Endothelial cell of umbilical vein (primary cell): ENCODE measurements around the gene SLC25A24. TPM values are rescaled to one million over a fixed set of nuclear protein-coding genes. Genes with fewer than 3 reads are reported as not detected.
"Not testable (repeated sequence)": the region's sequence is repeated elsewhere in the genome, so short reads cannot be mapped to it uniquely, and the experiment has no call there.

Experiments
- BruUV-seq: library from RNA; stranded (reverse); fragments of 400-500 nt; replicated peaks from 2 replicates; lab custom pipeline; 2021; lab: Mats Ljungman, UMichigan
- CTCF ChIA-PET: fragments of 300-600, 350-600 bp; sonication (Branson Sonifier 250); formaldehyde crosslinking; loops from one replicate; lab custom pipeline; 2021; ENCODE audit warnings: antibody characterized with exemption, inconsistent platforms; lab: Charles Lee
- POLR2A ChIA-PET: fragments of 300-600, 350-600 bp; sonication (Branson Sonifier 250); formaldehyde crosslinking; loops from one replicate; lab custom pipeline; 2021; ENCODE audit warnings: antibody characterized with exemption, inconsistent platforms; lab: Charles Lee
- DNase-seq: peaks from one replicate; pipeline ENCODE4 v3.0.0-alpha.2; 2011; ENCODE audit warnings: low read depth, low spot score
- FAIRE-seq: peaks from 2 replicates; lab custom pipeline; 2011; peaks lifted over from hg19 to GRCh38; lab: Jason Lieb, UNC
- H2AFZ ChIP-seq: 2 replicates; pipeline ENCODE4 v1.6.0; 2012; ENCODE audit warnings: low read depth, low read length, control low read depth, inconsistent platforms
- H3K27ac ChIP-seq: 2 replicates; pipeline ENCODE4 v1.5.1; 2011; ENCODE audit warnings: low read depth, mild to moderate bottlenecking, control low read depth, low read length, moderate library complexity; ENCODE audit not compliant: insufficient read depth
- H3K27me3 ChIP-seq, 2 experiments: 2 replicates each; pipeline versions ENCODE4 v1.6.0 to v1.6.1; 2011; ENCODE audit warnings: low read length in 2 of 2, mixed read lengths in 1 of 2; ENCODE audit not compliant: control insufficient read depth in 2 of 2, insufficient read depth in 2 of 2
- H3K36me3 ChIP-seq, 2 experiments: 2 replicates in 1 of 2; 3 replicates in 1 of 2; pipeline ENCODE4 v1.5.1; 2011; ENCODE audit warnings: low read length in 2 of 2, mild to moderate bottlenecking in 1 of 2, moderate library complexity in 1 of 2; ENCODE audit not compliant: control insufficient read depth in 2 of 2, insufficient read depth in 2 of 2; ENCODE audit errors: extremely low read depth in 1 of 2
- H3K4me1 ChIP-seq: 3 replicates; pipeline ENCODE4 v1.5.1; 2011; ENCODE audit warnings: mild to moderate bottlenecking, low read length; ENCODE audit not compliant: control insufficient read depth, insufficient read depth; ENCODE audit errors: extremely low read depth
- H3K4me2 ChIP-seq: 2 replicates; pipeline ENCODE4 v1.6.1; 2011; ENCODE audit warnings: low read length, control low read depth, mixed read lengths; ENCODE audit not compliant: insufficient read depth
- H3K4me3 ChIP-seq, 3 experiments: fragments of 200-600 bp in 1 of 3; sonication (generic), shearing (Covaris generic) in 1 of 3; replicated peaks in 1 of 3; 2 replicates each; pipeline ENCODE4 v1.5.1; 2011 to 2016; ENCODE audit warnings: control low read depth in 3 of 3, low read length in 3 of 3, mild to moderate bottlenecking in 2 of 3, inconsistent platforms in 1 of 3, low read depth in 1 of 3, moderate library complexity in 1 of 3; ENCODE audit not compliant: insufficient read depth in 1 of 3
- H3K79me2 ChIP-seq: 2 replicates; pipeline ENCODE4 v1.6.0; 2012; ENCODE audit warnings: low read length, inconsistent platforms; ENCODE audit not compliant: control insufficient read depth, insufficient read depth
- H3K9ac ChIP-seq: replicated peaks from 2 replicates; pipeline ENCODE3; 2011; ENCODE audit warnings: low read length, control low read depth; ENCODE audit not compliant: insufficient read depth; ENCODE audit errors: extremely low read depth
- H3K9me1 ChIP-seq: replicated peaks from 3 replicates; pipeline ENCODE4 v1.6.0; 2011; ENCODE audit warnings: mild to moderate bottlenecking, low read length; ENCODE audit not compliant: control insufficient read depth, insufficient read depth; ENCODE audit errors: extremely low read depth
- H3K9me3 ChIP-seq: replicated peaks from 2 replicates; pipeline ENCODE4 v1.5.1; 2012; ENCODE audit warnings: low read length, inconsistent platforms; ENCODE audit not compliant: control insufficient read depth, insufficient read depth
- H4K20me1 ChIP-seq: replicated peaks from 2 replicates; pipeline ENCODE3; 2011; ENCODE audit warnings: mild to moderate bottlenecking, low read length; ENCODE audit not compliant: control insufficient read depth, insufficient read depth; ENCODE audit errors: extremely low read depth
- dilution Hi-C: fragments of 300-500 bp; cut with MboI; formaldehyde crosslinking; loops from one replicate; pipeline ENCODE4 v1.15.0; 2019; ENCODE audit warnings: low sequenced_read_pairs; ENCODE audit not compliant: extremely low pct_ligation_motif_present
- intact Hi-C: fragments of 100-400 bp; cut with micrococcal nuclease; formaldehyde crosslinking; loops from one replicate; pipeline ENCODE4 v1.10.0; 2022
- polyA plus RNA-seq, 4 experiments: library from polyadenylated mRNA; depleted of rRNA in 3 of 4; stranded (reverse) in 3 of 4; unstranded in 1 of 4; fragments of >200 nt; gene quantifications; 2 replicates each; pipeline versions ENCODE4 v1.2.1 to v1.2.3, GENCODE V29; 2011 to 2012; ENCODE audit warnings: missing spikeins in 1 of 4
- total RNA-seq: library from RNA; stranded (reverse); gene quantifications from 2 replicates; pipeline ENCODE4 v1.2.3, GENCODE V29; 2021

Gene SLC25A24
- total and polyA plus RNA-seq, 2 donors (not counting 3 experiments of a cell fraction or from before 2014, with no cell fraction given): 16.9 to 45.8 TPM

DNA sequence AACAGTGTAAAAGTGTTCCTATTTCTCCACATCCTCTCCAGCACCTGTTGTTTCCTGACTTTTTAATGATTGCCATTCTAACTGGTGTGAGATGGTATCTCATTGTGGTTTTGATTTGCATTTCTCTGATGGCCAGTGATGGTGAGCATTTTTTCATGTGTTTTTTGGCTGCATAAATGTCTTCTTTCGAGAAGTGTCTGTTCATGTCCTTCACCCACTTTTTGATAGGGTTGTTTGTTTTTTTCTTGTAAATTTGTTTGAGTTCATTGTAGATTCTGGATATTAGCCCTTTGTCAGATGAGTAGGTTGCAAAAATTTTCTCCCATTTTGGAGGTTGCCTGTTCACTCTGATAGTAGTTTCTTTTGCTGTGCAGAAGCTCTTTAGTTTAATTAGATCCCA, 37.7 kb downstream of the SLC25A24 start:
- not testable (repeated sequence) for H2AFZ ChIP-seq, BruUV-seq

DNA sequence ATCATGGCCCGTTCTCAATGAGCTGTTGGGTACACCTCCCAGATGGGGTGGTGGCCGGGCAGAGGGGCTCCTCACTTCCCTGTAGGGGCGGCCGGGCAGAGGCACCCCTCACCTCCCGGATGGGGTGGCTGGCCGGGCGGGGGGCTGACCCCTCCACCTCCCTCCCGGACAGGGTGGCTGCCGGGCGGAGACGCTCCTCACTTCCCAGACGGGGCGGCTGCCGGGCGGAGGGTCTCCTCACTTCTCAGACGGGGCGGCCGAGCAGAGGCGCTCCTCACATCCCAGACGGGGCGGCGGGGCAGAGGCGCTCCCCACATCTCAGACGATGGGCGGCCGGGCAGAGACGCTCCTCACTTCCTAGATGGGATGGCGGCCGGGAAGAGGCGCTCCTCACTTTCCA, 40.2 kb downstream of the SLC25A24 start:
- H4K20me1 ChIP-seq, H3K4me1 ChIP-seq, POLR2A ChIA-PET, H3K9ac ChIP-seq, H3K9me1 ChIP-seq, FAIRE-seq, H3K9me3 ChIP-seq, H3K27ac ChIP-seq, H3K36me3 ChIP-seq, DNase-seq, H3K4me3 ChIP-seq, dilution Hi-C loops, intact Hi-C loops, H3K79me2 ChIP-seq, H3K4me2 ChIP-seq, H2AFZ ChIP-seq, BruUV-seq, CTCF ChIA-PET, H3K27me3 ChIP-seq: not testable (repeated sequence)

More for the DNA sequence above, 37.7 kb downstream of the SLC25A24 start:
- H3K4me2 ChIP-seq, H3K79me2 ChIP-seq, POLR2A ChIA-PET, H3K4me1 ChIP-seq, intact Hi-C loops, H3K36me3 ChIP-seq, H4K20me1 ChIP-seq, H3K9ac ChIP-seq, H3K4me3 ChIP-seq, dilution Hi-C loops, H3K9me3 ChIP-seq, FAIRE-seq, H3K27me3 ChIP-seq, CTCF ChIA-PET, H3K27ac ChIP-seq, H3K9me1 ChIP-seq, DNase-seq: not testable (repeated sequence)
